Smooth muscle cell (in vitro differentiated cells): ENCODE measurements around the gene PCDHAC1. TPM values are rescaled to one million over a fixed set of nuclear protein-coding genes. Genes with fewer than 3 reads are reported as not detected.

Experiments used
- DNase-seq: peaks from one replicate; lab custom pipeline; 2025; ENCODE audit not compliant: unreplicated experiment; lab: John Stamatoyannopoulos, UW
- H2AFZ ChIP-seq: fragments of 200-600 bp; sonication (generic); 2 replicates; pipeline ENCODE4 v1.6.0; 2016; ENCODE audit warnings: antibody characterized with exemption, low read depth, mild to moderate bottlenecking
- H3F3A ChIP-seq: fragments of 200-600 bp; sonication (generic); 2 replicates; pipeline ENCODE4 v1.6.0; 2017; ENCODE audit warnings: antibody characterized with exemption, low read depth
- H3K27ac ChIP-seq: fragments of 200-600 bp; sonication (generic); 2 replicates; pipeline ENCODE4 v1.5.1; 2016; ENCODE audit warnings: low read depth, mild to moderate bottlenecking
- H3K27me3 ChIP-seq: fragments of 200-600 bp; sonication (generic); 2 replicates; pipeline ENCODE4 v1.6.1; 2016; ENCODE audit warnings: low read depth, mild to moderate bottlenecking
- H3K36me3 ChIP-seq: fragments of 200-600 bp; sonication (generic); 2 replicates; pipeline ENCODE4 v1.5.1; 2016; ENCODE audit warnings: low read depth
- H3K4me1 ChIP-seq: fragments of 200-600 bp; sonication (generic); 2 replicates; pipeline ENCODE4 v1.5.1; 2016; ENCODE audit warnings: low read depth
- H3K4me2 ChIP-seq: fragments of 200-600 bp; sonication (generic); 2 replicates; pipeline ENCODE4 v1.6.0; 2016; ENCODE audit warnings: mild to moderate bottlenecking
- H3K4me3 ChIP-seq: fragments of 200-600 bp; sonication (generic); 2 replicates; pipeline ENCODE4 v1.5.1; 2016; ENCODE audit warnings: mild to moderate bottlenecking
- H3K79me2 ChIP-seq: fragments of 200-600 bp; sonication (generic); 2 replicates; pipeline ENCODE4 v1.6.0; 2016; ENCODE audit warnings: low read depth, mild to moderate bottlenecking
- H3K9ac ChIP-seq: fragments of 200-600 bp; sonication (generic); 2 replicates; pipeline ENCODE4 v1.6.0; 2016; ENCODE audit warnings: low read depth
- H3K9me3 ChIP-seq: fragments of 200-600 bp; sonication (generic); replicated peaks from 2 replicates; pipeline ENCODE4 v1.5.1; 2016; ENCODE audit warnings: low read depth
- H4K20me1 ChIP-seq: fragments of 200-600 bp; sonication (generic); 2 replicates; pipeline ENCODE4 v1.6.0; 2016; ENCODE audit warnings: low read depth
- WGBS: methylation state at CpG from one replicate; pipeline ENCODE4 v1.1.7; 2016; ENCODE audit warnings: low lambda C conversion rate; 5-methylcytosine and 5-hydroxymethylcytosine counted together
- polyA plus RNA-seq: library from polyadenylated mRNA; unstranded; fragments of >200 nt; fragmentation: Nextera tagmentation; extraction: Ambion mirVana; gene quantifications from 2 replicates; pipeline ENCODE4 v1.2.1, GENCODE V29; 2016
- total RNA-seq: library from RNA; depleted of rRNA; stranded (reverse); fragments of >200 nt; gene quantifications from 2 replicates; pipeline ENCODE4 v1.2.3, GENCODE V29; 2014
- TF ChIP-seq, protein P1 (sequence below): fragments of 200-600 bp; sonication (generic); IDR thresholded peaks from 2 replicates; pipeline ENCODE4 v1.5.1; 2017; ENCODE audit warnings: borderline replicate concordance, mild to moderate bottlenecking, antibody characterized with exemption; ENCODE audit not compliant: insufficient read depth, poor library complexity, severe bottlenecking

The PCDHAC1 gene
- total and polyA plus RNA-seq, 2 experiments from 2014 or later = 0.97 to 5.6 TPM

GRCh38 chr5:140882591-140882899 is 43.6 kb upstream of the PCDHAC1 start:
- peak overlapping the region; percentile 86 for H3K4me2 ChIP-seq
- H3K27me3 ChIP-seq = no peaks in the 10 kb centered on the region
- no peak for DNase-seq
- H3F3A ChIP-seq = no peaks in the 10 kb centered on the region
- no peaks in the 10 kb centered on the region for H3K36me3 ChIP-seq
- no peak overlapping the region for H2AFZ ChIP-seq
- peaks cover 3% of the 10 kb centered on the region for H4K20me1 ChIP-seq
- whole genome bisulfite sequencing = 41% methylated on average over 12 of the region's 12 CpGs
- H3K4me3 ChIP-seq = peak overlapping the region; percentile 54
- H3K9me3 ChIP-seq = no peaks in the 10 kb centered on the region
- TF ChIP-seq, protein P1, sequence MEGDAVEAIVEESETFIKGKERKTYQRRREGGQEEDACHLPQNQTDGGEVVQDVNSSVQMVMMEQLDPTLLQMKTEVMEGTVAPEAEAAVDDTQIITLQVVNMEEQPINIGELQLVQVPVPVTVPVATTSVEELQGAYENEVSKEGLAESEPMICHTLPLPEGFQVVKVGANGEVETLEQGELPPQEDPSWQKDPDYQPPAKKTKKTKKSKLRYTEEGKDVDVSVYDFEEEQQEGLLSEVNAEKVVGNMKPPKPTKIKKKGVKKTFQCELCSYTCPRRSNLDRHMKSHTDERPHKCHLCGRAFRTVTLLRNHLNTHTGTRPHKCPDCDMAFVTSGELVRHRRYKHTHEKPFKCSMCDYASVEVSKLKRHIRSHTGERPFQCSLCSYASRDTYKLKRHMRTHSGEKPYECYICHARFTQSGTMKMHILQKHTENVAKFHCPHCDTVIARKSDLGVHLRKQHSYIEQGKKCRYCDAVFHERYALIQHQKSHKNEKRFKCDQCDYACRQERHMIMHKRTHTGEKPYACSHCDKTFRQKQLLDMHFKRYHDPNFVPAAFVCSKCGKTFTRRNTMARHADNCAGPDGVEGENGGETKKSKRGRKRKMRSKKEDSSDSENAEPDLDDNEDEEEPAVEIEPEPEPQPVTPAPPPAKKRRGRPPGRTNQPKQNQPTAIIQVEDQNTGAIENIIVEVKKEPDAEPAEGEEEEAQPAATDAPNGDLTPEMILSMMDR = peak; percentile 39
- no peak overlapping the region for H3K9ac ChIP-seq
- no peak overlapping the region for H3K27ac ChIP-seq
- peaks cover 4% of the 10 kb centered on the region for H3K79me2 ChIP-seq
- H3K4me1 ChIP-seq = no peaks in the 10 kb centered on the region

DNA sequence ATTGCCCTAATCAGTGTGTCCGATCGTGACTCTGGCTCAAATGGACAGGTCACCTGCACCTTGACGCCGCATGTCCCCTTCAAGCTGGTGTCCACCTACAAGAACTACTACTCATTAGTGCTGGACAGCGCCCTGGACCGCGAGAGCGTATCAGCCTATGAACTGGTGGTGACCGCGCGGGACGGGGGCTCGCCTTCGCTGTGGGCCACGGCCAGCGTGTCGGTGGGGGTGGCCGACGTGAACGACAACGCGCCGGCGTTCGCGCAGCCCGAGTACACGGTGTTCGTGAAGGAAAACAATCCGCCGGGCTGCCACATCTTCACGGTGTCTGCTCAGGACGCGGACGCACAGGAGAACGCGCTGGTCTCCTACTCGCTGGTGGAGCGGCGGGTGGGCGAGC is 42.7 kb upstream of the PCDHAC1 start:
- DNase-seq = no peak
- TF ChIP-seq, protein P1 = no peak
- Histone ChIP-seq H3K4me3 (no peak overlapping the region), H3K9me3 (no peaks in the 10 kb centered on the region), H3K79me2 (peaks cover 6% of the 10 kb centered on the region), H3K27ac (no peak overlapping the region), H3K27me3 (no peaks in the 10 kb centered on the region), H3F3A (no peaks in the 10 kb centered on the region), H3K9ac (no peak overlapping the region), H2AFZ (no peak overlapping the region), H4K20me1 (peaks cover 3% of the 10 kb centered on the region), H3K4me1 (no peaks in the 10 kb centered on the region), H3K36me3 (no peaks in the 10 kb centered on the region), H3K4me2 (no peak overlapping the region)
- WGBS = over 99% methylated on average over 41 of the region's 41 CpGs

DNA sequence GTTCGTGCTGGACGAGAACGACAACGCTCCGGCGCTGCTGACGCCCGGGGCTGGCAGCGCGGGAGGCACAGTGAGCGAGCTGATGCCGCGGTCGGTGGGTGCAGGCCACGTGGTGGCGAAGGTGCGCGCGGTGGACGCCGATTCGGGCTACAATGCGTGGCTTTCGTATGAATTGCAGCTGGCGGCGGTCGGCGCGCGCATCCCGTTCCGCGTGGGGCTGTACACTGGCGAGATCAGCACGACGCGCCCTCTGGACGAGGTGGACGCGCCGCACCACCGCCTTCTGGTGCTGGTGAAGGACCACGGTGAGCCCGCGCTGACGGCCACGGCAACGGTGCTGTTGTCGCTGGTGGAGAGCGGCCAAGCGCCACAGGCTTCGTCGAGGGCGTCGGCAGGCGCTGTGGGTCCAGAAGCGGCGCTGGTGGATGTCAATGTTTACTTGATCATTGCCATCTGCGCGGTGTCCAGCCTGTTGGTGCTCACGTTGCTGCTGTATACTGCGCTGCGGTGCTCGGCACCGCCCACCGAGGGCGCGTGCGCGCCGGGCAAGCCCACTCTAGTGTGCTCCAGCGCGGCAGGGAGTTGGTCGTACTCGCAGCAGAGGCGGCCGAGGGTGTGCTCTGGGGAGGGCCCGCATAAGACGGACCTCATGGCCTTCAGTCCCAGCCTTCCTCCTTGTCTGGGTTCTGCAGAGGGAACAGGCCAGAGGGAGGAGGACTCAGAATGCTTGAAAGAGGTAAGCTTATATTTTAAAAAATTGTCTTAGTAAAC is 42.0 kb upstream of the PCDHAC1 start:
- Histone ChIP-seq H3K79me2 (peaks cover 6% of the 10 kb centered on the region), H3K27me3 (no peaks in the 10 kb centered on the region), H2AFZ (no peak overlapping the region), H3K4me3 (no peak overlapping the region), H3K36me3 (no peaks in the 10 kb centered on the region), H4K20me1 (no peaks in the 10 kb centered on the region), H3F3A (no peaks in the 10 kb centered on the region), H3K4me2 (no peak overlapping the region), H3K9ac (no peak overlapping the region), H3K27ac (no peak overlapping the region), H3K4me1 (no peaks in the 10 kb centered on the region), H3K9me3 (no peaks in the 10 kb centered on the region)
- DNase-seq = no peak
- TF ChIP-seq, protein P1 = no peak
- 97% methylated on average over 63 of the region's 79 CpGs for WGBS

DNA sequence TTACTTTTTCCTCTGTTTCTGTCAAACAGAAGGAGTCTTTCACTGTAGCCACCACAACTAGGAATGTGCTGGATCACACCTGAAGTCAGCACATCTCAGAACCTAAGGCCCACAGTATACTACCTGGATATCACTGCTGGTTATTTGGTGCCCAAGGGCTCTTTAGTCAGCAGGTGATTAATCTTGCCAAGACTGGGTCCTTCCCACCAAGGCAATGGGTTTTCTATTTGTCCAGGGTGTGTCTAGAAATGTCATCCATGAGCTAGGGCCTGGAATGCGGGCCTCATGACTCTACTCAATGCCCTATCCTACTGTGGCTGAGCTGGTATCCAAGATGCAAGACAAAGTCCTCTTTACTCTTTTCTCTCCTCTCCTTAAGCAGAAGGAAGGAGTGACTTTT is 9.8 kb upstream of the PCDHAC1 start:
- H3K4me1 ChIP-seq = no peaks in the 10 kb centered on the region
- H2AFZ ChIP-seq = no peak overlapping the region
- H3K4me3 ChIP-seq = no peak overlapping the region
- H3K79me2 ChIP-seq = peaks cover 8% of the 10 kb centered on the region
- H3K27me3 ChIP-seq = no peaks in the 10 kb centered on the region
- no peak overlapping the region for H3K9ac ChIP-seq
- WGBS = 100% methylated on average over 1 of the region's 1 CpG
- no peak for DNase-seq
- H3K27ac ChIP-seq = no peak overlapping the region
- no peaks in the 10 kb centered on the region for H3F3A ChIP-seq
- no peaks in the 10 kb centered on the region for H3K36me3 ChIP-seq
- H3K9me3 ChIP-seq = no peaks in the 10 kb centered on the region
- H4K20me1 ChIP-seq = peaks cover 17% of the 10 kb centered on the region
- H3K4me2 ChIP-seq = no peak overlapping the region
- TF ChIP-seq, protein P1 = no peak
